Mucosa of descending colon (tissue), 3 donors: ENCODE results near the gene NR2F6. TPM values are rescaled to one million over a fixed set of nuclear protein-coding genes. Genes with fewer than 3 reads are reported as not detected.
A peak's percentile ranks its signal among the peaks of the same experiment; 100 is the strongest.

Source experiments
- ATAC-seq: fragments of 200-7000 bp; cut with Tn5 transposase; one replicate; pipeline ENCODE4 v1.9.1; 2020; ENCODE audit warnings: mild to moderate bottlenecking, moderate library complexity
- DNase-seq, 3 donors: peaks; one replicate each; pipeline ENCODE4 v3.0.0-alpha.2; 2020
- H3K36me3 ChIP-seq: fragments of 200-600 bp; one replicate; pipeline ENCODE4 v1.8.0; 2021; ENCODE audit warnings: low read depth, mild to moderate bottlenecking
- H3K4me1 ChIP-seq: fragments of 200-600 bp; one replicate; pipeline ENCODE4 v1.8.0; 2021; ENCODE audit warnings: low read depth, mild to moderate bottlenecking
- H3K4me3 ChIP-seq: fragments of 200-600 bp; one replicate; pipeline ENCODE4 v1.8.0; 2021; ENCODE audit warnings: mild to moderate bottlenecking
- H3K9me3 ChIP-seq: fragments of 200-600 bp; one replicate; pipeline ENCODE4 v1.8.0; 2021; ENCODE audit warnings: mild to moderate bottlenecking
- CTCF ChIP-seq: fragments of 200-600 bp; IDR thresholded peaks from one replicate; pipeline ENCODE4 v1.8.0; 2022; ENCODE audit warnings: antibody characterized with exemption, mild to moderate bottlenecking
- intact Hi-C, 2 donors: fragments of 100-400 bp; cut with DNase I in 1 of 2; cut with micrococcal nuclease in 1 of 2; formaldehyde crosslinking; loops; one replicate each; pipeline versions ENCODE4 v1.11.0 to v1.11.1; 2022; cut with DNase I, micrococcal nuclease
- total RNA-seq, 3 donors: library from RNA; stranded (reverse); fragmentation: NEBNext Ultra II Directional in 2 of 3; extraction: Animal tissue kit (Norgen Biotek cat#: 25700) in 2 of 3; gene quantifications; one replicate each; pipeline versions ENCODE4 v1.2.1 to v1.2.4, GENCODE V29; 2021 to 2023
- donor health status: DM: no; HTN: no; CAD: no; lungs with moderate emphysema.
- donor health status: DM: no; HTN: no; CAD: no.
- donor health status: DM: no; HTN: yes; CAD: no.

The NR2F6 gene
- total RNA-seq, 3 donors from 2014 or later: 103 to 157 (median 140) TPM

GRCh38 chr19:17262557-17262956 is 16.8 kb upstream of the NR2F6 start:
- TF ChIP-seq CTCF: no peak

GRCh38 chr19:17260842-17261325 is 15.2 kb upstream of the NR2F6 start:
- peak; percentile 91 for TF ChIP-seq CTCF
- ATAC-seq (peak; percentile 99), DNase-seq (peak; percentile 88 to 92 (median 88))
- no peaks in the 10 kb centered on the region for H3K4me1 ChIP-seq
- H3K36me3 ChIP-seq: no peaks in the 10 kb centered on the region
- intact Hi-C loops: no loop called here
- no peak overlapping the region for H3K4me3 ChIP-seq
- no peaks in the 10 kb centered on the region for H3K9me3 ChIP-seq

More at GRCh38 chr19:17262557-17262956, 16.8 kb upstream of the NR2F6 start:
- H3K36me3 ChIP-seq: peaks cover 5% of the 10 kb centered on the region
- no peak for ATAC-seq
- no peaks in the 10 kb centered on the region for H3K9me3 ChIP-seq
- no peak overlapping the region for H3K4me3 ChIP-seq
- DNase-seq: no peak
- no peaks in the 10 kb centered on the region for H3K4me1 ChIP-seq
- intact Hi-C loops: no loop called here

GRCh38 chr19:17259934-17260333 is 14.2 kb upstream of the NR2F6 start:
- TF ChIP-seq CTCF: no peak
- Histone ChIP-seq H3K36me3 (no peaks in the 10 kb centered on the region), H3K9me3 (no peaks in the 10 kb centered on the region), H3K4me3 (no peak overlapping the region), H3K4me1 (no peaks in the 10 kb centered on the region)
- DNase-seq (no peak), ATAC-seq (no peak)
- intact Hi-C loops: no loop called here

GRCh38 chr19:17259118-17259780 is 13.5 kb upstream of the NR2F6 start:
- Histone ChIP-seq H3K4me1 (no peaks in the 10 kb centered on the region), H3K36me3 (no peaks in the 10 kb centered on the region), H3K9me3 (no peaks in the 10 kb centered on the region), H3K4me3 (no peak overlapping the region)
- TF ChIP-seq CTCF: no peak
- ATAC-seq (no peak), DNase-seq (no peak)
- intact Hi-C loops: no loop called here

GRCh38 chr19:17256130-17256529 is 10.4 kb upstream of the NR2F6 start:
- DNase-seq: no peak
- H3K4me3 ChIP-seq: no peak overlapping the region
- intact Hi-C loops: no loop called here
- no peaks in the 10 kb centered on the region for H3K9me3 ChIP-seq
- no peaks in the 10 kb centered on the region for H3K4me1 ChIP-seq
- H3K36me3 ChIP-seq: no peaks in the 10 kb centered on the region
- no peak for TF ChIP-seq CTCF
- no peak for ATAC-seq
